Fibroblast of lung (primary cell): ENCODE results near the gene PAPOLB. TPM values are rescaled to one million over a fixed set of nuclear protein-coding genes. Genes with fewer than 3 reads are reported as not detected.

ENCODE experiments used
- DNase-seq, 2 donors: peaks; one replicate each; pipeline versions ENCODE4 v3.0.0 to v3.0.0-alpha.2; 2010; ENCODE audit warnings: low read depth in 2 of 2
- H2AFZ ChIP-seq: 2 replicates; pipeline ENCODE4 v1.5.1; 2012; ENCODE audit warnings: low read length, control low read depth, inconsistent platforms
- H3K27ac ChIP-seq: 2 replicates; pipeline ENCODE4 v1.5.1; 2011; ENCODE audit warnings: low read length, control low read depth; ENCODE audit not compliant: insufficient read depth
- H3K27me3 ChIP-seq: 2 replicates; pipeline ENCODE4 v1.5.1; 2011; ENCODE audit warnings: mild to moderate bottlenecking, low read length; ENCODE audit not compliant: control insufficient read depth, insufficient read depth
- H3K36me3 ChIP-seq: 2 replicates; pipeline ENCODE4 v1.5.1; 2011; ENCODE audit warnings: low read length; ENCODE audit not compliant: control insufficient read depth, insufficient read depth
- H3K4me1 ChIP-seq: 2 replicates; pipeline ENCODE4 v1.5.1; 2011; ENCODE audit warnings: low read length; ENCODE audit not compliant: control insufficient read depth, insufficient read depth; ENCODE audit errors: extremely low read depth
- H3K4me2 ChIP-seq: 2 replicates; pipeline ENCODE4 v1.5.1; 2011; ENCODE audit warnings: low read length, control low read depth; ENCODE audit not compliant: insufficient read depth; ENCODE audit errors: extremely low read depth
- H3K4me3 ChIP-seq, 4 experiments: fragments of 200-600 bp in 1 of 4; sonication (generic) in 1 of 4; replicated peaks in 1 of 4; 2 replicates each; pipeline ENCODE4 v1.5.1; 2011 to 2016; ENCODE audit warnings: low read length in 4 of 4, low read depth in 3 of 4, mild to moderate bottlenecking in 3 of 4, control low read depth in 2 of 4, inconsistent platforms in 1 of 4, mixed read lengths in 1 of 4; ENCODE audit not compliant: insufficient read depth in 1 of 4; ENCODE audit errors: control extremely low read depth in 1 of 4
- H3K79me2 ChIP-seq: 2 replicates; pipeline ENCODE4 v1.5.1; 2012; ENCODE audit warnings: mild to moderate bottlenecking, low read length, inconsistent platforms; ENCODE audit not compliant: control insufficient read depth, insufficient read depth
- H3K9ac ChIP-seq: 2 replicates; pipeline ENCODE4 v1.5.1; 2011; ENCODE audit warnings: mild to moderate bottlenecking, low read length, control low read depth; ENCODE audit not compliant: insufficient read depth
- H3K9me3 ChIP-seq: 2 replicates; pipeline ENCODE4 v1.5.1; 2012; ENCODE audit warnings: low read depth, low read length; ENCODE audit not compliant: control insufficient read depth, insufficient read depth
- H4K20me1 ChIP-seq: 2 replicates; pipeline ENCODE4 v1.5.1; 2011; ENCODE audit warnings: low read length; ENCODE audit not compliant: control insufficient read depth, insufficient read depth; ENCODE audit errors: extremely low read depth
- EZH2 ChIP-seq: IDR thresholded peaks from 2 replicates; pipeline ENCODE4 v1.5.1; 2012; ENCODE audit warnings: low read length, control low read depth, mild to moderate bottlenecking; ENCODE audit errors: missing control alignments
- polyA plus RNA-seq, 2 donors: library from polyadenylated mRNA; depleted of rRNA in 1 of 2; stranded (reverse) in 1 of 2; unstranded in 1 of 2; fragments of >200 nt; gene quantifications; 2 replicates each; pipeline ENCODE4 v1.2.1, GENCODE V29; 2011 to 2012; ENCODE audit warnings: missing spikeins in 1 of 2
- total RNA-seq: library from RNA; depleted of rRNA; stranded (reverse); fragments of >200 nt; gene quantifications from 2 replicates; pipeline ENCODE4 v1.2.1, GENCODE V29; 2014
- TF ChIP-seq, protein P1 (sequence below), 2 donors: IDR thresholded peaks in 1 of 2; conservative IDR thresholded peaks in 1 of 2; 1 replicate in 1 of 2; 2 replicates in 1 of 2; pipeline ENCODE4 v1.5.1; 2011 to 2012; ENCODE audit warnings: low read length in 2 of 2, control low read depth in 1 of 2, inconsistent platforms in 1 of 2, low read depth in 1 of 2, mild to moderate bottlenecking in 1 of 2

PAPOLB gene
- total and polyA plus RNA-seq, 2 donors (not counting 1 experiment from before 2014, with no cell fraction given): under 0.01 to 0.02 TPM

DNA sequence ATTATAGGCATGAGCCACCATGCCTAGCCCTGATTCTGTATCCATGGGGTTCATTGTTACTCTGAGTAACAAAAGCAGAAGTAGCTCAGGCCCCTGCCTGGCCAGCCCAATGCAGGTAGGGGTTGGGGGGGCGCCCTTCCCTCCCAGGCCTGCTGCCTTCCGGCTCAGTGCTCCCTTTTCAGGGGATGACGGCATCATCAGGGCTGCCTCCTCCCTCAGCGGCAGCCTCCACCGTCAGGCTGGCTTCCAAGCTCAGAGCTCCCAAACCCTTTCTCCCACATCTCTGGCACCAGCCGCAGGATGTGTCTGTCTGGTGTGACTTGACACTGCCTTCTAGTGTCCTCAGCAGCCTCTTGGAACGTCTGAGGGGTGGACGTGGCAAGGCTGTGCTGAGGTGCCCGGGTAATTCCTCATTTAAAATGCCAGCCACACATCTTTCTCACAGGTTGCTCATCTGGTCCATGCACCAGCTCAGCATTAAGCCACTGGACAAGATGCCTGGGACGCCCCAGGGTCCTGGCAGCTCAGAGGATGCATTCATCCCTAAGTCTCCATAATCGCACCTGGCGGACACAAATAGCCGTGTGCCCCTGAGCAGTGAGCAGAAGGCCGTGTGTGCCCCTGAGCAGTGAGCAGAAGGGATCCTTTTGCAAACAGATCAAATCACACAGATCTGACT is 38.2 kb downstream of the PAPOLB start:
- H3K4me1 ChIP-seq: no peaks in the 10 kb centered on the region
- H4K20me1 ChIP-seq: no peaks in the 10 kb centered on the region
- no peaks in the 10 kb centered on the region for H3K79me2 ChIP-seq
- no peak overlapping the region for H3K9ac ChIP-seq
- no peak for DNase-seq
- H3K4me3 ChIP-seq: no peak overlapping the region
- H3K36me3 ChIP-seq: no peaks in the 10 kb centered on the region
- H2AFZ ChIP-seq: no peak overlapping the region
- no peak overlapping the region for H3K4me2 ChIP-seq
- TF ChIP-seq EZH2: no peak
- no peaks in the 10 kb centered on the region for H3K27me3 ChIP-seq
- H3K27ac ChIP-seq: no peak overlapping the region
- no peaks in the 10 kb centered on the region for H3K9me3 ChIP-seq

DNA sequence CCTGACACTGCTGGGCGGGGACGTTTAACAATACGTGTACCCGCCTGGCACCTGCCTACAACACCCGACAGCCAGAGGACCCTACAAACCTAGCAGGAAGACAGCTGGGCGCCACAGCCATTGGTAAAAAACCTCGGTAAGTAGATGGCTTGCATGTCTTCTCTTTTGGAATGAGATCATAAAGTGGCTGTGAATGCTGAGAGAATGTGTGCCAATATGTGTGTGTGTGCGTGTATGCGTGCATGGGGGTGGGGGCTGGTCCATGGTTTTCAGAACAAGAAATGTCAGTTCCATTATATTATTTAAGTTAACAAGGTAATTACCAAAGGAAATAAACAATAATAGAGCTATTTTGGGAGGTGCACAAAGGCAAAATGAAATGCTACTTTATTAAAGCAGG is 39.2 kb downstream of the PAPOLB start:
- Histone ChIP-seq H3K4me2 (no peak overlapping the region), H2AFZ (no peak overlapping the region), H3K4me1 (no peaks in the 10 kb centered on the region), H3K9ac (no peak overlapping the region), H3K4me3 (no peak overlapping the region), H3K27ac (no peak overlapping the region), H3K9me3 (no peaks in the 10 kb centered on the region), H3K79me2 (no peaks in the 10 kb centered on the region), H3K36me3 (no peaks in the 10 kb centered on the region), H4K20me1 (no peaks in the 10 kb centered on the region), H3K27me3 (no peaks in the 10 kb centered on the region)
- DNase-seq: no peak
- no peak for TF ChIP-seq EZH2
- TF ChIP-seq, protein P1, sequence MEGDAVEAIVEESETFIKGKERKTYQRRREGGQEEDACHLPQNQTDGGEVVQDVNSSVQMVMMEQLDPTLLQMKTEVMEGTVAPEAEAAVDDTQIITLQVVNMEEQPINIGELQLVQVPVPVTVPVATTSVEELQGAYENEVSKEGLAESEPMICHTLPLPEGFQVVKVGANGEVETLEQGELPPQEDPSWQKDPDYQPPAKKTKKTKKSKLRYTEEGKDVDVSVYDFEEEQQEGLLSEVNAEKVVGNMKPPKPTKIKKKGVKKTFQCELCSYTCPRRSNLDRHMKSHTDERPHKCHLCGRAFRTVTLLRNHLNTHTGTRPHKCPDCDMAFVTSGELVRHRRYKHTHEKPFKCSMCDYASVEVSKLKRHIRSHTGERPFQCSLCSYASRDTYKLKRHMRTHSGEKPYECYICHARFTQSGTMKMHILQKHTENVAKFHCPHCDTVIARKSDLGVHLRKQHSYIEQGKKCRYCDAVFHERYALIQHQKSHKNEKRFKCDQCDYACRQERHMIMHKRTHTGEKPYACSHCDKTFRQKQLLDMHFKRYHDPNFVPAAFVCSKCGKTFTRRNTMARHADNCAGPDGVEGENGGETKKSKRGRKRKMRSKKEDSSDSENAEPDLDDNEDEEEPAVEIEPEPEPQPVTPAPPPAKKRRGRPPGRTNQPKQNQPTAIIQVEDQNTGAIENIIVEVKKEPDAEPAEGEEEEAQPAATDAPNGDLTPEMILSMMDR (conservative IDR thresholded peaks at IDR 0.05 in 1 of 2, IDR thresholded peaks at IDR 0.05 in 1 of 2; ENCODE audit: low read depth in 1 of 2, low read length in 2 of 2): no peak

DNA sequence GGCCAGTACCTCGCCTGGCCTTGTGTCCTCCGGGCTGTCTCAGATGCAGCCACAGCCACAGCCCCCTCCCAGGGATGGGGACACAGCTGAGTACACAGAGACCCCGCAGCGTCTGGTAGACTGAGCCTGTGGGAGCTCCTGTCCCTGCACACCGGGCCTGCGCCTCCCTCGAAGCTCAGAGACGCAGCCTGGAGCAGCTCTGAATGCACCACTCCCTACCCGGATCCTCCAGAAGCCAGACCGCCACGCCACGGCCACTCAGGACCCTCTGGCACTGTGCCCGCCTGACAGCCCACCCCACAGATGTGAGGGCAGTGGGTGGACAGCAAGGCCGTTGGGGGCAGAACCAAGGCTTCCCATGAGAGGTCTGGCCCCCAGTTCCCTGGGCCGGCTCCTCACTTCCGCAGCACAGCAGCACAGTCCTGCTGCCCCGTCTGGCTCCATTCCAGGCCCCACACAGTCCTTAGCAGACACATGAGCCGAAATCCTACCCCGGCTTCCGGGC is 40.8 kb downstream of the PAPOLB start:
- Histone ChIP-seq H3K9ac (no peak overlapping the region), H3K79me2 (no peaks in the 10 kb centered on the region), H4K20me1 (no peaks in the 10 kb centered on the region), H3K36me3 (no peaks in the 10 kb centered on the region), H3K9me3 (no peaks in the 10 kb centered on the region), H3K4me2 (no peak overlapping the region), H3K27me3 (no peaks in the 10 kb centered on the region), H2AFZ (no peak overlapping the region), H3K27ac (no peak overlapping the region), H3K4me3 (no peak overlapping the region), H3K4me1 (no peaks in the 10 kb centered on the region)
- no peak for TF ChIP-seq EZH2
- TF ChIP-seq, protein P1 (conservative IDR thresholded peaks at IDR 0.05 in 1 of 2, IDR thresholded peaks at IDR 0.05 in 1 of 2; ENCODE audit: low read depth in 1 of 2, low read length in 2 of 2): no peak
- no peak for DNase-seq
